Bronchial epithelial cell (primary cell): Measurements from ENCODE around the gene TMEM178B. TPM values are rescaled to one million over a fixed set of nuclear protein-coding genes. Genes with fewer than 3 reads are reported as not detected.

ENCODE experiments used
- DNase-seq: peaks from one replicate; pipeline ENCODE4 v3.0.0-alpha.2; 2010; ENCODE audit warnings: low read depth
- FAIRE-seq: peaks from 2 replicates; lab custom pipeline; 2011; peaks lifted over from hg19 to GRCh38; lab: Jason Lieb, UNC
- H3K27me3 ChIP-seq: 2 replicates; pipeline ENCODE4 v1.5.1; 2011; ENCODE audit warnings: low read length; ENCODE audit not compliant: control insufficient read depth, insufficient read depth
- H3K36me3 ChIP-seq: 2 replicates; pipeline ENCODE4 v1.5.1; 2011; ENCODE audit warnings: low read length; ENCODE audit not compliant: control insufficient read depth, insufficient read depth
- H3K4me3 ChIP-seq: 2 replicates; pipeline ENCODE4 v1.5.1; 2011; ENCODE audit warnings: mild to moderate bottlenecking, low read depth, low read length, control low read depth
- CTCF ChIP-seq: IDR thresholded peaks from 2 replicates; pipeline ENCODE4 v1.5.1; 2011; ENCODE audit warnings: mild to moderate bottlenecking, moderate library complexity, low read length, control low read depth, inconsistent platforms; ENCODE audit not compliant: insufficient read depth, severe bottlenecking
- total RNA-seq: library from RNA; depleted of rRNA; stranded (reverse); fragments of >200 nt; gene quantifications from 2 replicates; pipeline ENCODE4 v1.2.1, GENCODE V29; 2014

TMEM178B gene
- total RNA-seq, 1 donor from 2014 or later = under 0.01 TPM

- DNase-seq (no peak), FAIRE-seq (no peak)
- no peaks in the 10 kb centered on the region for H3K36me3 ChIP-seq
- H3K27me3 ChIP-seq = no peaks in the 10 kb centered on the region
- no peak for TF ChIP-seq CTCF
- H3K4me3 ChIP-seq = no peak overlapping the region
These were observed 285.4 kb downstream of the TMEM178B start for GRCh38 chr7:141359262-141359661.

DNA sequence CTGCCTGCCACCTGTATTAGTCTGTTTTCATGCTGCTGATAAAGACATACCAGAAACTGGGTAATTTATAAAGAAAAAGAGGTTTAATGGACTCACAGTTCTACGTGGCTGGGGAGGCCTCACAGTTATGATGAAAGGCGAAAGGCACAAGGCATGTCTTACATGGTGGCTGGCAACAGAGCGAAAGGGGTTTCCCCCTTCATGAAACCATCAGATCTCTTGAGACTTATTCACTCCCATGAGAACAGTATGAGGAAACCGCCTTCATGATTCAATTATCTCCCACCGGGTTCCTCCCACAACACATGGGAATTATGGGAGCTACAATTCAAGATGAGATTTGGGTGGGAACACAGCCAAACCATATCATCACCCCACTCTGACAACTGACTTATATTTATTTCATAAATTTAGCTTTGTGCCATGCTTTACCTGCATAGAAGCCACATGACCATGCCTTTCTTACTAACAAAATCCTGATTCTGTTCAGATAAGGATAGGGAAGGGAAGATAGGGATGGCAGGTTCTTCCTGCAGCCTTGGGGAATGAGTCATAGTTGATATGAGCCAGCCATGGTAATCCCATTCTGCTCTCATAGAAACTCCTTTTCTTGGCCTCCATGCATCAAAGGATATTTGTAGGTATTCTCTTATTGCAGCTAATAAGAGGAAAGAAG lies 286.0 kb downstream of the TMEM178B start:
- Histone ChIP-seq H3K4me3 (no peak overlapping the region), H3K27me3 (no peaks in the 10 kb centered on the region), H3K36me3 (no peaks in the 10 kb centered on the region)
- DNase-seq (no peak), FAIRE-seq (no peak)
- TF ChIP-seq CTCF = no peak

DNA sequence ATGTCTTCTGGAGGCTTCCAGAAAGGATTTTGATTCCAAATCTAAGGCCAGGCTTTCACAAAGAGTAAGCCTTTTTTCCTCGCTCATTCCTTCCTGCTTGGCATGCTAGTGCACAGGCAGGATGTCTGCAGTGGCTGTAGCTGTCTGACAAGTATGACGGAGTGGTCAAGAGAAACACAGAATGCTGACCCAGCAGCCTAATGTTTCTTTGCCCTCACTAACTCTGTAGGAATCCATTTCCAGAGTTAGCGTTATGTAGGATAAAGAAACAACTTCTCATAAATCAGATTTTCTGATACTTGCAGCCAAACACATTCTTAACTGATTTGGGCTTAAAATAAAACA lies 286.5 kb downstream of the TMEM178B start:
- Histone ChIP-seq H3K36me3 (no peaks in the 10 kb centered on the region), H3K4me3 (no peak overlapping the region), H3K27me3 (no peaks in the 10 kb centered on the region)
- no peak for TF ChIP-seq CTCF
- no peak for DNase-seq
- no peak for FAIRE-seq

DNA sequence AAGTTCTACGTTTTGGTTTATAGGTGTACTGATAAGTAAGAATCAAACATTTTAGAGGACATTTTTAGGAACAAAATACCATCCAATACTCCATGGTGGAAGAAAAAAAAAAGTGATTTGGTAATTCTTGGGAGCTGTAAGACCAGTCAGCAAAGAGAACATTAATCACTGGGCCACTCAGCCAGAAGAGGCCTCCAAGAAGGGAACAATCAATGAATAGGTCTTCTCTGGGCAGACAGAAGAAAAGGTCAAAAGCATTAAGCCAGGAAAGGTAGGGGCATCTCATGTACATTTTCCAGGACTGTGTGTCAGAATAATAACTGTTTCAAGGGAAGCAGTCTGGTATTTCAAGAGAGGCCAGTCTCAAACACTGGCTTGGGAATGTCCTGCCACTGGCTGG lies 286.9 kb downstream of the TMEM178B start:
- no peaks in the 10 kb centered on the region for H3K36me3 ChIP-seq
- FAIRE-seq (no peak), DNase-seq (no peak)
- H3K27me3 ChIP-seq = no peaks in the 10 kb centered on the region
- TF ChIP-seq CTCF = no peak
- H3K4me3 ChIP-seq = no peak overlapping the region

DNA sequence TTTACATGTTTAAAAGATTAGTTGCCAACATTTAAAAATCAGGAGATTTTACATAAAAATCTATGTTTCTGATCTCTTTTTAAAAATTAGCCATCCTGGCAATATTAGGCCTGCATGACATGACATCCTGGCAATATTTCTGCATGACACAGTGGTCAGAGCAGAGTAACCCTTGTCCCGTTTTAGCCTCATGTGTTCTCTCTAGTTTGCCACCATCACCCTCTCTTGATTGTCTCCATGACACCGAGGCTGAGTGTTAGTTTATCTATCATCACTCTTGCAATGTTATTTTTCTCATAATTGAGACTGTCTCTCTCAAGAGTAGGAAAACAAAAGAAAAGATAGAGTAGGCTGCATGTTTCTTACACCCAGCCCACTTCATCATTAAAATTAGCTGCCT lies 287.6 kb downstream of the TMEM178B start:
- no peak for TF ChIP-seq CTCF

GRCh38 chr7:141361960-141362359 lies 288.1 kb downstream of the TMEM178B start:
- Histone ChIP-seq H3K27me3 (no peaks in the 10 kb centered on the region), H3K36me3 (no peaks in the 10 kb centered on the region), H3K4me3 (no peak overlapping the region)
- TF ChIP-seq CTCF = no peak
- FAIRE-seq (no peak), DNase-seq (no peak)

More for the DNA sequence above, 287.6 kb downstream of the TMEM178B start:
- FAIRE-seq (no peak), DNase-seq (no peak)
- H3K27me3 ChIP-seq = no peaks in the 10 kb centered on the region
- no peak overlapping the region for H3K4me3 ChIP-seq
- no peaks in the 10 kb centered on the region for H3K36me3 ChIP-seq
